Measurements from ENCODE around the gene ZNF207.

GRCh38 chr17:32396343-32396742, 46.4 kb downstream of the ZNF207 start:
- TF ChIP-seq CTCF (IDR thresholded peaks at IDR 0.05): no peak
- TF ChIP-seq GABPB1 (CRISPR knock-in tag; IDR thresholded peaks at IDR 0.05): no peak
- TF ChIP-seq IRF2 (CRISPR knock-in tag; IDR thresholded peaks at IDR 0.05; ENCODE audit: borderline replicate concordance, low read depth): no peak

All from WTC11 (cell line).